Kidney (tissue), 14 donors: ENCODE data around the gene GPX4. TPM values are rescaled to one million over a fixed set of nuclear protein-coding genes. Genes with fewer than 3 reads are reported as not detected.

ENCODE experiments used
- DNase-seq, 5 donors: peaks; one replicate each; pipeline ENCODE4 v3.0.0-alpha.2; 2013 to 2020
- FAIRE-seq: peaks from 2 replicates; lab custom pipeline; 2012; peaks lifted over from hg19 to GRCh38; lab: Jason Lieb, UNC
- H3K27ac ChIP-seq, 2 donors: one replicate each; pipeline ENCODE4 v1.7.0; 2013; ENCODE audit warnings: low read depth in 2 of 2, low read length in 2 of 2, inconsistent platforms in 1 of 2
- H3K27me3 ChIP-seq: one replicate; pipeline ENCODE4 v1.7.1; 2013; ENCODE audit warnings: low read length, inconsistent platforms; ENCODE audit not compliant: control insufficient read depth, insufficient read depth
- H3K36me3 ChIP-seq, 3 donors: one replicate each; pipeline versions ENCODE4 v1.7.0 to v1.7.1; 2013; ENCODE audit warnings: low read length in 3 of 3, control low read depth in 1 of 3, inconsistent platforms in 1 of 3; ENCODE audit not compliant: insufficient read depth in 3 of 3, control insufficient read depth in 2 of 3
- H3K4me1 ChIP-seq, 3 donors: one replicate each; pipeline versions ENCODE4 v1.7.0 to v1.7.1; 2013; ENCODE audit warnings: low read length in 3 of 3, inconsistent platforms in 1 of 3, low read depth in 1 of 3; ENCODE audit not compliant: control insufficient read depth in 2 of 3, insufficient read depth in 2 of 3
- H3K4me3 ChIP-seq, 3 donors: one replicate each; pipeline versions ENCODE4 v1.7.0 to v1.8.1; 2013; ENCODE audit warnings: low read length in 3 of 3, control low read depth in 1 of 3, inconsistent platforms in 1 of 3
- H3K9ac ChIP-seq, 3 donors: one replicate each; pipeline versions ENCODE4 v1.7.0 to v1.7.1; 2013; ENCODE audit warnings: low read length in 3 of 3, control low read depth in 1 of 3, inconsistent platforms in 1 of 3
- H3K9me3 ChIP-seq, 3 donors: one replicate each; pipeline versions ENCODE4 v1.7.0 to v1.7.1; 2013; ENCODE audit warnings: low read length in 3 of 3, control low read depth in 1 of 3, inconsistent platforms in 1 of 3; ENCODE audit not compliant: control insufficient read depth in 2 of 3, insufficient read depth in 1 of 3
- intact Hi-C: fragments of 100-400 bp; cut with DNase I; formaldehyde crosslinking; loops from one replicate; pipeline ENCODE4 v1.11.1; 2022
- polyA plus RNA-seq: library from polyadenylated mRNA; stranded (reverse); fragments of 350-450 nt; fragmentation: Illumina TruSeq; extraction: RNeasy Lipid Tissue Mini Kit (QIAGEN cat#74804); gene quantifications from one replicate; pipeline ENCODE4 v1.2.3, GENCODE V29; 2014; ENCODE audit warnings: low read depth, low replicate concordance; ENCODE audit not compliant: insufficient read depth
- total RNA-seq: library from RNA; stranded (reverse); fragmentation: NEBNext Ultra II Directional; extraction: Animal tissue kit (Norgen Biotek cat#: 25700); gene quantifications from one replicate; pipeline ENCODE4 v1.2.1, GENCODE V29; 2021
- TF ChIP-seq, protein P1 (sequence below): IDR thresholded peaks from 3 replicates; pipeline ENCODE4 v1.5.1; 2012; ENCODE audit warnings: mild to moderate bottlenecking, moderate library complexity, borderline replicate concordance; ENCODE audit not compliant: insufficient read depth; ENCODE audit errors: extremely low read depth
- donor health status: control.
- donor health status: control.
- donor health status: control.
- donor health status: control.
- donor health status: control.
- donor health status: DM: yes; HTN: yes; CAD: no.
- donor health status: Normal renal cell carcinoma (clear cell type).

The GPX4 gene
- total and polyA plus RNA-seq, 2 donors from 2014 or later: 268 to 966 TPM

- TF ChIP-seq, protein P1, sequence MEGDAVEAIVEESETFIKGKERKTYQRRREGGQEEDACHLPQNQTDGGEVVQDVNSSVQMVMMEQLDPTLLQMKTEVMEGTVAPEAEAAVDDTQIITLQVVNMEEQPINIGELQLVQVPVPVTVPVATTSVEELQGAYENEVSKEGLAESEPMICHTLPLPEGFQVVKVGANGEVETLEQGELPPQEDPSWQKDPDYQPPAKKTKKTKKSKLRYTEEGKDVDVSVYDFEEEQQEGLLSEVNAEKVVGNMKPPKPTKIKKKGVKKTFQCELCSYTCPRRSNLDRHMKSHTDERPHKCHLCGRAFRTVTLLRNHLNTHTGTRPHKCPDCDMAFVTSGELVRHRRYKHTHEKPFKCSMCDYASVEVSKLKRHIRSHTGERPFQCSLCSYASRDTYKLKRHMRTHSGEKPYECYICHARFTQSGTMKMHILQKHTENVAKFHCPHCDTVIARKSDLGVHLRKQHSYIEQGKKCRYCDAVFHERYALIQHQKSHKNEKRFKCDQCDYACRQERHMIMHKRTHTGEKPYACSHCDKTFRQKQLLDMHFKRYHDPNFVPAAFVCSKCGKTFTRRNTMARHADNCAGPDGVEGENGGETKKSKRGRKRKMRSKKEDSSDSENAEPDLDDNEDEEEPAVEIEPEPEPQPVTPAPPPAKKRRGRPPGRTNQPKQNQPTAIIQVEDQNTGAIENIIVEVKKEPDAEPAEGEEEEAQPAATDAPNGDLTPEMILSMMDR: no peak
- Histone ChIP-seq H3K4me3 (no peak overlapping the region), H3K27ac (no peak overlapping the region), H3K9ac (no peak overlapping the region), H3K27me3 (no peaks in the 10 kb centered on the region), H3K36me3 (peaks cover 0 to 6% (median 4%) of the 10 kb centered on the region in 3 donors), H3K4me1 (peaks cover 0 to 9% (median 0%) of the 10 kb centered on the region in 3 donors), H3K9me3 (no peaks in the 10 kb centered on the region)
- no peak for FAIRE-seq
- intact Hi-C loops: no loop called here
- no peak for DNase-seq
Observed at GRCh38 chr19:1089891-1090290, 13.9 kb upstream of the GPX4 start.

DNA sequence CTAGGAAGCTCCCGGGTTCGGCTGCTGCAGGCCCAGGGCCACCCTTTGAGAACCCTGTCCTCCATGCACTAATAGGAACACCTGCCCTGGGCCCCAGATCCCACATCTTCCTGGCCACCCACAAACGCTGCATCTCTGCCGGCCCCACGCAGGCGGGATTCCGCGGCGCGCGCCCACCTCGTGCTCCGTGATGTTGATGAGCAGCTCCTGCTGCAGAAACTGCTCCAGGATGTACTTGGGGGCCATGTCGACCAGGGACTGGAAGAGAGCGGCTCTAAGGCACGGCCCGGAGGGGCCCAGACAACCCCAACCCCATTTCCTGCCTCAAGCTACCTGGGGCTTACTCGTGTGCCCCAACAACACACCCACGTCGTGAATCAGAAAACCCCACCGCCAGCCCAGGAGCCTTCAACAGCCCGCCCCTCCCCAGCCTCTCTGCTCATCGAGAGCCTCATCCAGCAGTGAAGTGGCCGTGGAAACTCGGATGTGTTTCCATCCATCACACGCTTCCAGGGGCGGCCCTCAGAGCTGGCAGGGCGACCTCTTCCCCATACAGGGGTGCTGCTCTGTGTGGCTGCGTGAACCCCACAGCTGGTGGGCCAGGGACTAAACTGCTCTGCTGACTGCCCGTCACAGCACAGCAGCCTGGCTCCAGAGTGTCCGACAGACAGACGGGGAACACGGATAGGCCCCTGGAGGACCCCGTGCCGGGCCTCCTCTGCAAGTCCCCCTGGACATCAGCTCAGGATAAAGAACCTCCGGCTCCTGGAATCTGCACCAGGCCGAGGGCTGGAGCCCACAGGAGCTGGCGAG, 12.9 kb upstream of the GPX4 start:
- peaks cover 0 to 14% (median 0%) of the 10 kb centered on the region in 3 donors for H3K4me1 ChIP-seq
- DNase-seq (no peak), FAIRE-seq (no peak)
- H3K9me3 ChIP-seq: no peaks in the 10 kb centered on the region
- H3K9ac ChIP-seq: no peak overlapping the region
- no peak overlapping the region for H3K4me3 ChIP-seq
- no peaks in the 10 kb centered on the region for H3K27me3 ChIP-seq
- H3K27ac ChIP-seq: no peak overlapping the region
- intact Hi-C loops: no loop called here
- peaks cover 0 to 6% (median 4%) of the 10 kb centered on the region in 3 donors for H3K36me3 ChIP-seq
- TF ChIP-seq, protein P1: no peak

GRCh38 chr19:1091544-1092175, 12.1 kb upstream of the GPX4 start:
- H3K9ac ChIP-seq: no peak overlapping the region
- no peak overlapping the region for H3K27ac ChIP-seq
- TF ChIP-seq, protein P1: no peak
- FAIRE-seq (no peak), DNase-seq (no peak)
- no peaks in the 10 kb centered on the region for H3K9me3 ChIP-seq
- no peak overlapping the region for H3K4me3 ChIP-seq
- peaks cover 0 to 14% (median 0%) of the 10 kb centered on the region in 3 donors for H3K4me1 ChIP-seq
- intact Hi-C loops: no loop called here
- peaks cover 0 to 6% (median 4%) of the 10 kb centered on the region in 3 donors for H3K36me3 ChIP-seq
- no peaks in the 10 kb centered on the region for H3K27me3 ChIP-seq
